CD4-positive, alpha-beta T cell treated with Interleukin-2 at 100 ng/mL for 4 hours (primary cell): ENCODE measurements around the gene PAQR8.
"Not testable (repeated sequence)": the region's sequence is repeated elsewhere in the genome, so short reads cannot be mapped to it uniquely, and the experiment has no call there.

ENCODE experiments used
- DNase-seq: peaks from one replicate; pipeline ENCODE4 v3.0.0-alpha.2; 2020; ENCODE audit warnings: low spot score

Gene PAQR8

DNA sequence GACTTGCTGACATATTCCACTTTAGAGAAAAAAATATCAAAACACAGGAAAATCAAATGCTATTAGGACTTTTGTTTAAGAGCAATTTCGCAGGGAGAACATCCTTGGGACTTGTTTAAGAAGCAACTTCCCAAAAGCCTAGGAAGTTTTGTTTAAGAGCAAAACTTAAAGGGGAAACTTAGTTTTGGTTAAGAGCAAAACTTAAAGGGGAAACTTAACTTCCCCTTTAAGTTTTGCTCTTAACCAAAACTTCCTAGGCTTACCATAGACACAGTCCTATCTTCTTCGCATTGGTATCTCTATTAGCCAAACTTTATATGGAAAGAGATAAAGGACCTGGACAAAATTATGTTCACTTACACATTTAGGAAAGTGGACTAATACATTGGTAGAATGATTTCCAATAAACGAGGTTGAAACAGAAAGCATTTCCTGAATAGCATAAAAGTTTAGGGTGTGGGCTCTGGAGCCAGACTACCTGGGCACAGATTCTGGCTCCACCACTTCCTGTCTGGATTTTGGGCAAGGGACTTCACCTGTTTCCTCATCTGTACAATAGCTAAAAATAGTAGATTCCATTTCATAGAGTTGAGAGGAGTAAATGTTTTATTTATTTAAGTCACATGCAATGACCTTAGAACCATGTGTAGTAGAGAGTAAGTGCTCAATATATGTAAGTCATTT lies 15.7 kb downstream of the PAQR8 start:
- DNase-seq: no peak

DNA sequence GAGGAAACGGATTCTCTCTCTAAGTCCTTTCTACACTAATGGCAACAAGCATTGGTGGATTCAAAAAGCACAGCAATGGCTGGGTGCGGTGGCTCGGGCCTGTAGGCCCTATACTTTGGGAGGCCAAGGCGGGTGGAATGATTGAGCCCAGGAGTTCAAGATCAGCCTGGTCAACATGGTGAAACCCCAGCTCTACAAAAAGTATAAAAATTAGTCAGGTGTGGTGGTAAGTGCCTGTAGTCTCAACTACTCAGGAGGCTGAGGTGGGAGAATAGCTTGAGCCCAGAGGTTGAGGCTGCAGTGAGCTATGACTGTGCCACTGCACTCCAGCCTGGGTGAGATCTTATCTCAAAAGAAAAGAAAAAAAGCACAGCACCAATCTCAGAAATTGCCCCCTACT lies 19.3 kb downstream of the PAQR8 start:
- no peak for DNase-seq

GRCh38 chr6:52384145-52384766 lies 22.3 kb downstream of the PAQR8 start:
- no peak for DNase-seq

DNA sequence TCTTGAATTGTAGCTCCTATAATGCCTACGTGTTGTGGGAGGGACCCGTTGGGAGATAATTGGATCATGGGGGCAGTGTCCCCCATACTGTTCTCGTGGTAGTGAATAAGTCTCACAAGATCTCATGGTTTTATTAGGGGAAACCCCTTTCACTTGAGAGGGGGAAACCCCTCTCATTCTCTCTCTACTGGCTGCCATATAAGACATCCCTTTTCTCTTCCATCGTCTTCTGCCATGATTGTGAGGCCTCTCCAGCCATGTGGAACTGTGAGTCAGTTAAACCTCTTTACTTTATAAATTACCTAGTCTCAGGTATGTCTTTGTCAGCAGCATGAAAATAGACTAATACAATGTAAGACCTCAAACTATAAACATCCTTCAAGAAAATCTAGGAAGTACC lies 23.1 kb downstream of the PAQR8 start:
- DNase-seq: no peak

GRCh38 chr6:52388119-52388518 lies 26.2 kb downstream of the PAQR8 start:
- not testable (repeated sequence) for DNase-seq

DNA sequence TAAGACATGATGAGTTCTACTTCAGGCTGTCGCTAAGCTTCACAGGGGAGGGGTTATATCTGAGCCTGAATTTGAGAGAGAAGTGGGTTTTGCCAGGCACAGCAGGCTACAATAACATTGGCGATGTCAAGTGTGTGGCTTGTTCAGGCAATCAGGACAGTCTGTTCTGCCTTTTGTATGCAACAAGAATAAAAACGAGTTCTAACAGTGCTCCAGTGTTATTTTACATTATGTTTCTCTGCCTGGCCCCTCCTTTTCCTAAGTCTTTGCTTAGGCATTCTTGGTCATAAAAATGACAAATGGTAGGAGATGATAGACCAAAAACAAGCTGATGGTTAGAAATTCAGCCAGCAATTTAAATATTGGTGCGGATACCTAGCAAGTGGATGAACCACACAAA lies 26.8 kb downstream of the PAQR8 start:
- no peak for DNase-seq

GRCh38 chr6:52389264-52389625 lies 27.3 kb downstream of the PAQR8 start:
- DNase-seq: peak; percentile 29

- DNase-seq: peak; percentile 62
Observed at GRCh38 chr6:52389626-52390360, 27.8 kb downstream of the PAQR8 start.

- peak; percentile 80 for DNase-seq
Observed at GRCh38 chr6:52390361-52390727, 28.4 kb downstream of the PAQR8 start.

GRCh38 chr6:52391599-52391998 lies 29.6 kb downstream of the PAQR8 start:
- DNase-seq: no peak

DNA sequence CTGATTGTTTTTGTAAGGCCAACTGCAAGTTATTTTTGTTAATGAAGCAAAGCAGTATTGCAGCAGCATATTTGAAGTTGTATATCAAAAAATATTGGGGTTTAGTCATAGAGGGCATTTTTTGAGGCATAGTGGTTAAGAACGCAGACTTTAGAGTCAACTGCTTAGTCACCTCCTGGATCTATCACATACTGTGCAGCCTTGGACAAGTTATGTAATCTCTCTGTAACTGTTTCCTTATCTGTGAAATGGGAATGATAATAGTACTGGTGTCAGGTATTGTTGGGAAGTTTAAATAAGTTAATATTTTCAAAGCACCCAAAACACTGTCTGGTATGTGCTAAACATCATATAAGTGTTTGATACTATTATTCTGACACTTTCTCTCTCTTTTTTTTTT lies 31.0 kb downstream of the PAQR8 start:
- peak; percentile 74 for DNase-seq

DNA sequence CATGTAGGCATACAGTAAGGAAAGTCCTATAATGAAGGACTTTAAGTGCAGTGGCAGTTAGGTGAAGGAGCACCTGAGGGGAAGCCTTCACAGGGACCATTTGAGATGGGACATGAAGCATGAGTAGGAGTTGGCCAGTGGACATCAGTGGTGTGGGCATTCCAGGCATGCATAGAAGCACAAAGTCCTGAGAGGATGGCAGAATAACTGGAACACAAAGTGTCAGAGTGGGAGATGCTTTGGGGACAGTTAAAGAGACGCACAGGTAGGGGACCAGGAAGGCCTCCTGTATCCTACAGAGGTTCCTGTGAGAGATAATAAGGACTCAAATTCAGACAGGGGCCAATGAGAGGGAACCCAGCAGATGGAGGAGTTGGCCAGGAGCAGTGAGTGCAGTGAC lies 31.8 kb downstream of the PAQR8 start:
- no peak for DNase-seq

GRCh38 chr6:52394251-52394666 lies 32.3 kb downstream of the PAQR8 start:
- peak; percentile 45 for DNase-seq

- no peak for DNase-seq
Observed at GRCh38 chr6:52395969-52396368, 34.0 kb downstream of the PAQR8 start.

DNA sequence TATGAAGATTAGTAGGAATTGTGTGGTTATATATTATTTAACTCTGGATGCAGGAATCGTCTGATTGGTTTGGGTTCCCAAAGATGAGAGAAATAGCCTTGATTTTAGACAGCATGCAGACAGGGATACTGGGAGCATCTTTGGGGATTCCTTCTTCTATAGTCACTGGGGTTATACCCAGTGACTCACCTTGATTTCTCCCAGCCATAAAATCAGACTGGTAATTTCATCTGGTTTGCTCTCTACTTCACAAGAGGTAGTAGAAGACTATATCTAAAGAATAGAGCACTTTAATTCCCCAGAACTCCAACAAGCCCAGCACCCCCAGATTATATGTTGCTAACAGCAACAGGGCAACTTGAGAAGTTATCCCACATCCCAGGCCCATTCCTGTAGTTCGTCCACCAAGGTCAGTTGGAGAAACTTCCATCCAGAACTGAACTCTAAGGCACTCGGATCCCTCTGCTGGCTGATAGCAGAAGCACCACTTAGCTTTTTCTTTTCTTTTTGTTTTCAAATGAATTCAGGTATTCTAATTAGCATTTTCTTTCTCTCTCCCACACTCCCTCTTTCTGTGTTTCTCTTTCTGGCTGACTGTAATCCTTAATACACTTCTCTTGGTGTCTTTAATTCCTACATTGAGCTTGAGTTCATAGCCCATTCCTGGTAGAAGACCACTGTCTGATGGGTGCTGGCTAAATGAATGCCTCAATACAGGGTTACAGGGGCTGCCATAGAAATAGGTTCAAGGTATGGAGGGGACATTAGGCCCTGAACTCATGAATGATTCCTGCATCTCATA lies 37.8 kb downstream of the PAQR8 start:
- DNase-seq: peak; percentile 55

- peak; percentile 24 for DNase-seq
Observed at GRCh38 chr6:52400313-52401041, 38.5 kb downstream of the PAQR8 start.

GRCh38 chr6:52403086-52403485 lies 41.1 kb downstream of the PAQR8 start:
- no peak for DNase-seq

GRCh38 chr6:52403627-52404026 lies 41.7 kb downstream of the PAQR8 start:
- DNase-seq: no peak

DNA sequence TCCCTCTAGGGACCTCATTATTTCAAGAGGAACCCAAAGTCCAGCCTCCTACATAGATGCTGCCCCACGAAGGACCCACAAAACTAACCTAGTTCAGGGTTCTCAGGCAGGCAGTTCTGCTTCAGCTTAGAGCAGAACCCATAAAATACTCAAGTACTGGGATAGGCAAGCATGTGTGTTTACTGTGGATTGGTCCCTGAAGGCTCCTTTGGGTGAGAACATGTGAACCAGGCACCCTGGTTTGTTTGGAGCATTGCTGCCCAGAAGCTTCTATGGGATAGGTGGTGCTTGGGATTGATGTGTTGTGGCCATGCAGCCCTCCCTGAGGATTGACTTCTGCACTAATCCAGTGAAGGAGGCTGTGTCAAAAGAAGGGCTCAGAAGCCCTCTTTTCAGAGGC lies 43.3 kb downstream of the PAQR8 start:
- DNase-seq: no peak

DNA sequence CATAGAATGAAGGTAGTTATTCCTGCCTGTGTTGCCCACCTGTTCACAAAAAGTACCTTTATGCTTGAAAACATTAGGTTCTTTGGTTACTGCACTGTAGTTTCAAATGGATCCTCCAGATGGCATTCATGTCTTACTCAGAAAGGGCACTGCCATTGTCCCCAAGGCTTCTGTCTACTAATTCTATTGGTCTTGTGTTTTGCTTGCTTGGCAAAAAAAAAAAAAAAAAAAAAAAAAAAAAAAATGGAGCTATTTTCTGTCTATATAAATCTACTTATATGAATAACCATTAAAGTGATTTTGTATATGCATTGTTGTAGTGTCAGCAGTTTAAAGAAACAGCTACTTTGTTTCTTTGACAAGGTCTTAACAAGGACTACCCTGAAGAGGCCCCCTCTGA lies 45.5 kb downstream of the PAQR8 start:
- peak; percentile 43 for DNase-seq

DNA sequence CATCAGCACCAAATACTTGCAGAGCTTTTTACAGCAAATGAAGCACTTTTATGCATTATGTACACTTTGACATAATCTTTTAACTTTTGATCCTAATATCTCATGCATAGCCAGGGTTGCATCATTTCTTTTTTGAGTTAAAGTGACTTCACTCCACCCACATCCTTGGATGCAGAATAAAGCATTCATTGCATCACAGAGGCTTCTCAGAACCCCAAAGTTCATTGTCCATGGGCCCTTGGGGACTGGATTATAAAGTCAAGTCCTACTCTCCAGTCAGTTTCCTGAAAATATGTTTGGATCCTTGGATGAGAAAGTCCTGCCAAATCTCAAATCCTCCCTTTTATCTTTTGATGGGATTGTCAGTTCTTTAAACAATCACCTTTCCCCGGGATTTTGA lies 47.5 kb downstream of the PAQR8 start:
- DNase-seq: no peak

DNA sequence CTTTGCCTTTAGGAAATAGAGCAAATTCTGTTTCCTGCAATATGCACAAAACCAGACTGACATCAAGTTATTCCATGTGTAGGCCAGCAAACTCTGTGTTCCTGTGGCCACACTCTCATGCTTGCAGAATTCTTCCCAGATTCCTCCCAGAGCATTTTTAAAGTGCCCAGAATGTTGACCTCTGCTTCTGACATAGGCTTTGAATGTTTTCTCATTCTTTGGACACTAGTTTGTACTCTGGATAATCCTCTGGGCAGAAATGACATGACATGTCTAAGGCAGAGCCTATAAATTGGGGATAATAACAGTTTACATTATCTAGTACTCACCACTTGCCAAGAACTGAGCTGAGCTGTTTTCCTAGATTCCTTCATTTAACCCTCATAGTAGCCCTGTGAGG lies 49.0 kb downstream of the PAQR8 start:
- DNase-seq: no peak
